Measurements from ENCODE around the gene EPHX1. TPM values are rescaled to one million over a fixed set of nuclear protein-coding genes. Genes with fewer than 3 reads are reported as not detected.

The EPHX1 gene
- total RNA-seq (2022; extraction: Qiagen RNA extraction), result 193 to 239 TPM (median 216 TPM) in 5 replicates

DNA sequence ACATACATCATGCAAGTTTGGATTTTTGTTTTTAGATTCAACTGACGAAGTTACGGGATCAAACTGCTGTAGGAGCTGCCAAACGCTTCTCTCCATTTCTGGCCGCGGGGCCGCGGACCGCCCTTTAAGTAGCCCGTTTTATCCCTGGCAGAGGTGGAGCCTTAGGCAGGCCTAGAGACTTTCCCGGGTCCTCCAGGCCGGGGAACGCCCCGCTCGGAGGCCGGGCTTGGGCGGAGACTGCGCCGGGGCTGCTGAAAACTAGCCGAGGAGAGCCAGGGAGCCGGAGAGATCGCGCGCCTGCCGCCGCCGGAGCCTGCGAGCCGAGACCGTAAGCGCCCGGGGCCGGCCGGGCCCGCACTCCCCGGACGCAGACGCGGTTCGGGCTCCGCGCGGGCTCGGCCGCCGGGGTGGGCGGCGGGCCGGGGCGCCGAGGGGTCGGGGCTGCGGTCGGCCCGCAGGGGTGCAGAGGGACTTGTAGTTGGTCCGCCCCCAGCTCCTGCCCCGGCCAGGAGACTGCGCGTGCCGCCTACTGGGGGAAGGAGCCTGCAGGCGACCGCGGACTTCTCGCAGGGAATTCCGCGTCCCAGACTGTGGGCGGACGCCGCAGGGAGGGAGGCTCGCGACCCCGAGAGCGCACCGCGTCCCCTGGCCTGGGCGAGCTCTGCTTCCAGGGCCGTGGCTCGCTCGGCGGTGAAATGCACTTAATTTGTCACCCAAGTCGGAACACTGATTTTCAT is at the start of gene EPHX1:
TSS of gene EPHX1 (plus strand) at position 283 of the 737 bp plus-strand sequence. CDS start 18,606 bp downstream, outside the sequence.

DNA sequence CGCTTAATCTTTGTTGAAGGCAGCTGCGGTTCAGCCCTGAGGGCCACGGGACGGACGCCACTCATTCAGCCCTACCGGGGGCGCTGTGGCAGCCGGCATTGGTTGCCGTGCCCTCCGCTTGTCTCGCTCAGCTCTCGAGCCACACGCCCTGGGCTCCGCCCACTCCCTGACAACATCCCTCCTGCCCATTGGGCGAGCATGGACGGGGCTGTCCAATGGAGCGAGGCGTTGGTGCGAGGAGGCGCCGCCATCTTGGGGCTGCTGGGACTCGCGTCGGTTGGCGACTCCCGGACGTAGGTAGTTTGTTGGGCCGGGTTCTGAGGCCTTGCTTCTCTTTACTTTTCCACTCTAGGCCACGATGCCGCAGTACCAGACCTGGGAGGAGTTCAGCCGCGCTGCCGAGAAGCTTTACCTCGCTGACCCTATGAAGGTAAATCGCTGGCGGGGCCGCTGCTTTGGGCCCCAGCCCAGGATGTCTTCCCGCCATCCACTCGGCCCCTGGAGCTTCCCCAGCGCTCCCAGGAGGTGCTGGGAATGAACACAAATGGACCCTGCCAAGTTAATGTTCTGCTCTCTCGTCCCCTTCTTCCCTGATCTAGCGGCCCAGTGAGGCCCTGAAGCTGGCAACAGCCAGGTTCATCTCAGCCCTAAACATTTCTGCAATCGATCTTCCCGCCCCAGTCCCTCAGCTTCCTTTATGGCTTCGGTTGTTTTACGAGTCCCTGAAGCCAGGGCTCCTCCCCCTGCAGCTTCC is 32.2 kb upstream of the EPHX1 start, which contains the start of gene SRP9:
TSS of gene SRP9 (plus strand) at position 244 of the 754 bp plus-strand sequence. CDS start at position 359, 115 bp downstream.

DNA sequence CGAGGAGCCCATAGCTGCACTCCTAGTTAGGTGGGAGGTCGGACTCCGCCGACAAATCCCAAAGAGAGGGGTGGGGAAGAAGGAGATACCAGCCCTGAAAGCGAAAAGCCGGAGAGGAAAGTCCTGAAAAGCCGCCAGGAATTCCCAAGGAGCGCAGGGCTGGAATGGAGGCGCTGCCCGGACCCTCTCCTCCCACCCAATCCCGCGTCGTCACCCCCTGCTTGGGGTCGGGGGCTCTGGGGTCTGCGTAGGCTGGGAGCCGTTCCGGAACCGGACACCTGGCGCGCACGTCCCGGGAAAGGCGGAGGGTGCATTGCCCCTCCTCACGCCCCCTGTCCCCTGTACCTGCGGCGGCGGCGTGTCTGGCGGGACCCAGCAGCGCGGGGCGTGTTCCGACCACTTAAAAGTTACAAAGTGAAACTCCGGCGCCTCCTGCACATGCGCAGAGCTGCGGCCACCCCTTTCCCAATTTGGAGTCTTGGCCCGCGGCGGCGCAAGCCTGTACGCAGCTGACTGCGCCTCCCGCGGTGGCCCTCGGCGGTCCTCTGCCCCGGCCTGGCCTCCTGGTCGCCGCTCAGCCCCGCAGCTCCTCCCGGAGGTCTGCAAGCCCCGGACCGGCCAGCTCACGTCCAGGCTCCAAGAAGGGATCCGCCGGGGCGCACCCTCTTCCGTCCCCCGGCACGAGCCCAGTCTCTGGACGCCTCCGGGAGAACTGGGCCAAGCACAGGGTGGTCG is 72.2 kb downstream of the EPHX1 start, which contains the start of gene TMEM63A:
TSS of gene TMEM63A (minus strand) at position 422 of the 735 bp plus-strand sequence. CDS start 4,800 bp downstream, outside the sequence.

DNA sequence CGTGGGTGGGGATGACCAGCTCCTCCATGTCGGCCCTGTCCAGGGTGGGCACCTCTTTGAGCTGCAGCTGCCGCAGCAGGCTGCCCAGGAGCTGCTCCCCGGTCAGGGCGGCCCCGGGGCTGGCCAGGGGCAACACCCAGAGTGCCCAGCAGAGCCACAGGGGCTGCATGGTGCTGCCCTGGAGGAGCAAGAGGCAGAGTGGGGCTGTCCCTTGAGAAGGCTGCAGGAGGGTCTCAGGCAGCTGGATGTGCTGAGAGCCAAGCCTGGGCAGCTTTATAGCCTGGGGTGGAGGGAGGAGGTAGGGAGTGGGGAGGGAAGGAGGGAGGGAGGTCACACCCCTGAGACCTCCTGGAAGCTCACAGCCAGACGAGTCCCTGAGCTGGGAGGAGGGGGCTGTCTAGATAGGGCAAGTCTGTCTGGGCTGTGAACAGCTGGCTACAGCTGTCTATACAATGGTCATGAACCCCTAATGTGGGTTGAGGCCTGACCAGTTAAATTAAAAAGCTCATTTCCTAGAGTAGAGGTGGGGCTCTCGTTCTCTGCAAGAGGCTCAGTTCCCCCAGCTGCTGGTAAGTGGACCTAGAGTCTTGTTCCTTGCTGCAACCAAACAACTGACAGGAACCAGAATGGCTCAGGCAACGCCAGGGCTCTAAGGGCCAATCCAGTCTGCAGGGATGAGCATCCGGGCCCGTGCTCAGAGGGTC is 79.1 kb downstream of the EPHX1 start, which contains the start of gene LEFTY1:
TSS of gene LEFTY1 (minus strand) at position 249 of the 704 bp plus-strand sequence. CDS start at position 169, 80 bp downstream.

Other genes starting within 250 kb of the EPHX1 start
- 66.8 to 81.4 TPM (median 79.3 TPM) in 5 replicates for gene ENAH, start 157.0 kb upstream of the EPHX1 start, total RNA-seq (2022; extraction: Qiagen RNA extraction)
- gene SRP9, start 32.3 kb upstream of the EPHX1 start, total RNA-seq (2022; extraction: Qiagen RNA extraction), result 219 to 280 TPM (median 242 TPM) in 5 replicates
- 3.8 to 8.1 TPM (median 6.3 TPM) in 5 replicates for gene TMEM63A, start 72.3 kb downstream of the EPHX1 start, total RNA-seq (2022; extraction: Qiagen RNA extraction)
- gene LEFTY1, start 79.0 kb downstream of the EPHX1 start, total RNA-seq (2022; extraction: Qiagen RNA extraction), result 0.43 to 1.4 TPM (median 1.1 TPM) in 5 replicates
- gene PYCR2, start 114.1 kb downstream of the EPHX1 start, total RNA-seq (2022; extraction: Qiagen RNA extraction), result 44.3 to 57.3 TPM (median 54.9 TPM) in 5 replicates
- 0.08 to 0.49 TPM in 2 of 5 replicates, not detected in the others for gene LEFTY2, start 131.1 kb downstream of the EPHX1 start, total RNA-seq (2022; extraction: Qiagen RNA extraction)
- gene SDE2, start 189.2 kb downstream of the EPHX1 start, total RNA-seq (2022; extraction: Qiagen RNA extraction), result 7.3 to 8.7 TPM (median 8.0 TPM) in 5 replicates

Data from A549 treated with Mapracorat at 1 μM for 4 hours (cell line).